ENCODE results near the gene CCL28. TPM values are rescaled to one million over a fixed set of nuclear protein-coding genes. Genes with fewer than 3 reads are reported as not detected.
"Not testable (repeated sequence)": the region's sequence is repeated elsewhere in the genome, so short reads cannot be mapped to it uniquely, and the experiment has no call there.

The CCL28 gene
- total RNA-seq, 1 donor from 2014 or later: 6.2 TPM

DNA sequence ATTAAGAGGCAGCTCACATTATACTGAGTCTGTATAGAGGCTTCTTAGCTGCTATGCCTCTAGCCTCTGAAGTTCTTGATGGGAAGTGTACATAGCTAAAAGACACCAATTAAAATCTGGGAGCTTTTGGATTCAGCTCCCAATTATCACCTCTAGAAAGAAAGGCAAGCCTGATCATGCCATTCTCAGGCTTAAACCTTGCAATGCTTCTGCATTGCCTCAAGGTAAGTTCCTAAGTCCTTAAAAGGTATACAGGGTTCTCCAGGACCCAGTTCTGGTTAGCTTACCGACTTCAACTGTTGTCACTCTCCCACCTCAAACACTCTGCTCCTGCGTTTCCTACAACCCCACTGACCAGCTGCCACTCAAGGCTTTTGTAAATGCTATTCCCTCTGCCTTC, 17.5 kb upstream of the CCL28 start:
- H3K4me3 ChIP-seq (ENCODE audit: low read depth, low read length): no peak overlapping the region
- no peak for DNase-seq (ENCODE audit: low read depth)
- TF ChIP-seq, protein P1, sequence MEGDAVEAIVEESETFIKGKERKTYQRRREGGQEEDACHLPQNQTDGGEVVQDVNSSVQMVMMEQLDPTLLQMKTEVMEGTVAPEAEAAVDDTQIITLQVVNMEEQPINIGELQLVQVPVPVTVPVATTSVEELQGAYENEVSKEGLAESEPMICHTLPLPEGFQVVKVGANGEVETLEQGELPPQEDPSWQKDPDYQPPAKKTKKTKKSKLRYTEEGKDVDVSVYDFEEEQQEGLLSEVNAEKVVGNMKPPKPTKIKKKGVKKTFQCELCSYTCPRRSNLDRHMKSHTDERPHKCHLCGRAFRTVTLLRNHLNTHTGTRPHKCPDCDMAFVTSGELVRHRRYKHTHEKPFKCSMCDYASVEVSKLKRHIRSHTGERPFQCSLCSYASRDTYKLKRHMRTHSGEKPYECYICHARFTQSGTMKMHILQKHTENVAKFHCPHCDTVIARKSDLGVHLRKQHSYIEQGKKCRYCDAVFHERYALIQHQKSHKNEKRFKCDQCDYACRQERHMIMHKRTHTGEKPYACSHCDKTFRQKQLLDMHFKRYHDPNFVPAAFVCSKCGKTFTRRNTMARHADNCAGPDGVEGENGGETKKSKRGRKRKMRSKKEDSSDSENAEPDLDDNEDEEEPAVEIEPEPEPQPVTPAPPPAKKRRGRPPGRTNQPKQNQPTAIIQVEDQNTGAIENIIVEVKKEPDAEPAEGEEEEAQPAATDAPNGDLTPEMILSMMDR (conservative IDR thresholded peaks at IDR 0.05; ENCODE audit: low read depth, low read length): no peak

DNA sequence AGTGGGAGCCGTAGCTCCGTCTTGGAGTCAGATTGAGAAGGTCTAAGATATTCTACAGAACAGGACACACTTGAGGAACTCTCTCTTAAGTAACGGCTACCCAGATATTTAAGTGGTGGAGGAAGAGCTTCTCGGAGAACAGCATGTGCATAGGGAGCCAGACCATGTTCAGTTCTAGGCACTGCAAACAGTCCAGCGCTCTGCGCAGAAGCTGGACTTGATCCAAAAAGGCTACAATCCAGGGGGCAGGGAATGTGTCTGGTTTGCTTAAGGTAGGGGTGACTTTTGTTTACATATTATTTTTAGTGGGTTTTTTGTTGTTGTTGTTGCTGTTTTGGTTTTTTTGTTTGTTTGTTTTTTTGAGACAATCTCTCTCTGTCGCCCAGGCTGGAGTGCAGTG, 16.8 kb upstream of the CCL28 start:
- no peak for DNase-seq (ENCODE audit: low read depth)
- H3K4me3 ChIP-seq (ENCODE audit: low read depth, low read length): no peak overlapping the region
- TF ChIP-seq, protein P1 (conservative IDR thresholded peaks at IDR 0.05; ENCODE audit: low read depth, low read length): no peak

DNA sequence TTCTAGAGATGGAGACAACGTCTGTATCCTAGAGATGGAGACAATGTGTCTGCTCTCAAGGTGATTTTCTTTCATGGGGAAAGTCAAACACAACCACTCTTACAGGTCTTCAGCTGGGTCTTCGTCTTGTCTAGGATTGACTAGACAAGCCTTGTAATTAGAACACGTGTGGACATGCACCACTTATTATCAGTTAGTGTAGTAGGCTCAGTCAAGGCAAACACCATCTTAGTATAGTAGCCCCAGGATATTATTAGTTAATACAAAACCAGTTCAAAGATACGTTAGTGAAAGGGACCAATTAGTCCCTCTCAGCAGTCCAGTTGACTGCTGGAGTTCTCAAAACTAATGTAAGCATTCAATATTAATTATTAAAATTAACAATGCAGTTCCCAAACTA, 15.1 kb upstream of the CCL28 start:
- TF ChIP-seq, protein P1 (conservative IDR thresholded peaks at IDR 0.05; ENCODE audit: low read depth, low read length): no peak
- no peak overlapping the region for H3K4me3 ChIP-seq (ENCODE audit: low read depth, low read length)
- no peak for DNase-seq (ENCODE audit: low read depth)

DNA sequence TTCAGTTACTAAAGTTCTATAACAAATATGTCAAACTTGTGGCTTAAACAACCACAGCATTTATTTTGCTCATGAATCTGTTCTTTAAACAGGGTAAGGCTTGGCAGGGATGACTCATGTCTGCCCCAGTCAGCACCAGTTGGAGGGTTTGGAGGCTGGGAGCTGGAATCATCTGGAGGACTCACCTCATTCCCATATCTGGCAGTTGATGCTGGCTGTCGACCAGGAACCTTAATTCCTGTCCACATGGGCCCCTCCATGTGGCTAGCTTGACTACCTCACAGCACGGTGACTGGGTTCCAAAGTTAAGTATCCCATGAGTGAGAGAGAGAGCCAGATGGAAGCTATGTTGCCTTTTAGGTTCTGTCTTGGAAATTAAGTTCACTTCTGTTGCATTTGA, 13.8 kb upstream of the CCL28 start:
- H3K4me3 ChIP-seq (ENCODE audit: low read depth, low read length): no peak overlapping the region

DNA sequence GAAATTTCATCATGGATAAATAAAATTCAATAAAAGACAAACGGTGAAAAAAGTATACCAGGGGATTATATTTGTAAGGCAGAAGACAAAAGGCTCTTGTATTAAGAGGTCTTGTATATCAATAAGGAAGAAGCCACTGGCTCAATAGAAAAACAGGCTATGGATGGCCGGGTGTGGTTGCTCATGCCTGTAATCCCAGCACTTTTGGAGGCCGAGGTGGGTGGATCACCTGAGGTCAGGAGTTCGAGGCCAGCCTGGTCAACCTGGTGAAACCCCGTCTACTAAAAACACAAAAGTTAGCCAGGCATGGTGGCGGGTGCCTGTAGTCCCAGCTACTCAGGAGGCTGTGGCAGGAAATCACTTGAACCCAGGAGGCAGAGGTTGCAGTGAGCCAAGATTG, 10.9 kb upstream of the CCL28 start:
- DNase-seq (ENCODE audit: low read depth); H3K4me3 ChIP-seq (ENCODE audit: low read depth, low read length): not testable (repeated sequence)

More for the DNA sequence above, 13.8 kb upstream of the CCL28 start:
- TF ChIP-seq, protein P1 (conservative IDR thresholded peaks at IDR 0.05; ENCODE audit: low read depth, low read length): no peak
- peak; percentile 81 for DNase-seq (ENCODE audit: low read depth)

DNA sequence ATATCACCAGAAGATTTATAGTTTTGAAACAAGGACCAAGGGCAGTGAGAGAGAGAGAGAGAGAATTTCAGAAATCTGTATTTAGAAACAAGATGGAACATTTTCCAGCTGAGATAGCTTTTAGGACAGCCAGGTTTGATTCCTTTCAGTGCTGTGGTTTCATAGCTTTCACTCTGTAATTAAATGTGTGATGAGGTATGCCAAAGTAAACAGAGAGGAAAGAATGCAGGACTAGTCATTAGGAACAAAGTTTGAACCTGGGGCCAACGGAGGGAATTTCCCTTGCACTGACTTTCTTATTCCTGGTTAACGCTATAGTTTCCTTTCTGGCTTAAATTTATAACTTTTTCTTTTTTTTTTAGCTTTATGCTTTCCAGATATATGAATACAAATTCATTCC, 10.0 kb upstream of the CCL28 start:
- no peak overlapping the region for H3K4me3 ChIP-seq (ENCODE audit: low read depth, low read length)
- DNase-seq (ENCODE audit: low read depth): peak; percentile 82
- TF ChIP-seq, protein P1 (conservative IDR thresholded peaks at IDR 0.05; ENCODE audit: low read depth, low read length): no peak

DNA sequence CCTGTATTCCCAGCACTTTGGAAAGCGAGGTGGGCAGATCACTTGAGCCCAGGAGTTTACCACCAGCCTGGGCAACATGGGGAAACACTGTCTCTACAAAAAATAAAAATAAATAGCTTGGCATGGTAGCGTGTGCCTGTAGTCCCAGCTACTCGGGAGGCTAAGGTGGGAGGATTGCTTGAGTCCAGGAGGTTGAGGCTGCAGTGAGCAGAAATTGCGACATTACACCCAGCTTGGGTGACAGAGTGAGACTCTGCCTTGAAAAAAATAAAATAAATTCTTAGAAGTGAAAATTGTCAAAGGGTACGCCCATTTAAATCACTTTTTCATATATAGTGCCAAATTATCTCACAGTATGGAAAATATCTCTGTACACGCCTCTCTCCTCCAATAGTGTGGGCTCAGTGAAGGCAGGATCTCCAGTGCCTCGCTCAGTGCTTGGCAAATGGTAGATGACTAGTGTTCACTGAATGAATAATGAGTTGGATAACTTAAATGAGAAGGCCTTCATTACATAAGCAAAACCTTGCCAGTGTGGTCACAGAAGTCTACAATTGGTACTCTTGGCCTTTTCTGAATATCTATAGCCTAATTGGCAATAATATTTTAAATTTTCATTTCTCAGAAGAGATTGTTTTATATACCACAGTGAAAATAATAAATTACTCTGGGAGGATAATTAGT, 9.4 kb upstream of the CCL28 start:
- no peak overlapping the region for H3K4me3 ChIP-seq (ENCODE audit: low read depth, low read length)
- TF ChIP-seq, protein P1 (conservative IDR thresholded peaks at IDR 0.05; ENCODE audit: low read depth, low read length): no peak
- DNase-seq (ENCODE audit: low read depth): no peak

All from epithelial cell of proximal tubule (primary cell).